Measurements from ENCODE around the gene PIEZO1.

The PIEZO1 gene

DNA sequence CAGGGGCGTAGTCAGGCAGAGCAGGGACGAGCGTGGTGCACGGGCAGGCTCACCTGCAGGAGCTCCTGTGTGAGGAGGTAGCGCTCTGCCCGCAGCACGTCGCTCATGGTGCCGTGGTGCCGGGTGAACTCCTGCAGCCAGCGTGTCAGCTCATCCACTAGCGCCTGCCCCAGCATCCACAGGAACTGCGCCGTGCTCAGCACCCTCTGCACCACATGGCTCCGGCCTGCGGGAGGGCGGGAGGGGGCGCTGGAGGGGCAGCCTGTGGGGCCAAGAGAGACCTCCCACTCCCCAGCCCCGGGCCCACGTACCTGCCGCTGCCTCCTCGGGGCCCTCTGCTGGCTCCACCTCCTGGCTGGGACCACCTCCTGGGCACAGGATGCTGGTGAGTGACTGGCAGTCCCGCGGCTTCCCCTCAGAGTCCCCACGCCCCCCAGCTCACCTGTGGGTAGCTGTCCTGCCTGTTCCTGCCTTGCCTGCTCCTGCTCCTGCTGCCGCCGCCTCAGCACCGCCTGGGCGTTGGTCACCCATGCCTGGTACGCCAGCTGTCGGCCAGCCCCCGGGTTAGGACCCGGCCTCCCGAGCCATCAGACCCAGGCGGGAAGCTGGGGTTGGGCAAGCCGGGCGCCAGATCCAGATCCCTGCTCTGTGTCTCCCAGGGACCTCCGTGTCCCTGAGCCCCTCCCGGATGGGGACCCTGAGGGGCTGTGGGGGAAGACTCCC is 62.1 kb downstream of the PIEZO1 start:
- TF ChIP-seq, protein P1, sequence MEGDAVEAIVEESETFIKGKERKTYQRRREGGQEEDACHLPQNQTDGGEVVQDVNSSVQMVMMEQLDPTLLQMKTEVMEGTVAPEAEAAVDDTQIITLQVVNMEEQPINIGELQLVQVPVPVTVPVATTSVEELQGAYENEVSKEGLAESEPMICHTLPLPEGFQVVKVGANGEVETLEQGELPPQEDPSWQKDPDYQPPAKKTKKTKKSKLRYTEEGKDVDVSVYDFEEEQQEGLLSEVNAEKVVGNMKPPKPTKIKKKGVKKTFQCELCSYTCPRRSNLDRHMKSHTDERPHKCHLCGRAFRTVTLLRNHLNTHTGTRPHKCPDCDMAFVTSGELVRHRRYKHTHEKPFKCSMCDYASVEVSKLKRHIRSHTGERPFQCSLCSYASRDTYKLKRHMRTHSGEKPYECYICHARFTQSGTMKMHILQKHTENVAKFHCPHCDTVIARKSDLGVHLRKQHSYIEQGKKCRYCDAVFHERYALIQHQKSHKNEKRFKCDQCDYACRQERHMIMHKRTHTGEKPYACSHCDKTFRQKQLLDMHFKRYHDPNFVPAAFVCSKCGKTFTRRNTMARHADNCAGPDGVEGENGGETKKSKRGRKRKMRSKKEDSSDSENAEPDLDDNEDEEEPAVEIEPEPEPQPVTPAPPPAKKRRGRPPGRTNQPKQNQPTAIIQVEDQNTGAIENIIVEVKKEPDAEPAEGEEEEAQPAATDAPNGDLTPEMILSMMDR (IDR thresholded peaks at IDR 0.05; ENCODE audit: control extremely low read depth, extremely low read depth, low read depth, missing control alignments) = no peak
- ChIA-PET CTCF (interaction anchor here (0.9 to 3.1 kb wide), 2 partner anchors 14 to 20 kb away, joined by 5 to 17 read pairs; no protein-coding TSS in a partner anchor), POLR2A (no interaction called here)
- no peak for DNase-seq (ENCODE audit: extremely low spot score)

DNA sequence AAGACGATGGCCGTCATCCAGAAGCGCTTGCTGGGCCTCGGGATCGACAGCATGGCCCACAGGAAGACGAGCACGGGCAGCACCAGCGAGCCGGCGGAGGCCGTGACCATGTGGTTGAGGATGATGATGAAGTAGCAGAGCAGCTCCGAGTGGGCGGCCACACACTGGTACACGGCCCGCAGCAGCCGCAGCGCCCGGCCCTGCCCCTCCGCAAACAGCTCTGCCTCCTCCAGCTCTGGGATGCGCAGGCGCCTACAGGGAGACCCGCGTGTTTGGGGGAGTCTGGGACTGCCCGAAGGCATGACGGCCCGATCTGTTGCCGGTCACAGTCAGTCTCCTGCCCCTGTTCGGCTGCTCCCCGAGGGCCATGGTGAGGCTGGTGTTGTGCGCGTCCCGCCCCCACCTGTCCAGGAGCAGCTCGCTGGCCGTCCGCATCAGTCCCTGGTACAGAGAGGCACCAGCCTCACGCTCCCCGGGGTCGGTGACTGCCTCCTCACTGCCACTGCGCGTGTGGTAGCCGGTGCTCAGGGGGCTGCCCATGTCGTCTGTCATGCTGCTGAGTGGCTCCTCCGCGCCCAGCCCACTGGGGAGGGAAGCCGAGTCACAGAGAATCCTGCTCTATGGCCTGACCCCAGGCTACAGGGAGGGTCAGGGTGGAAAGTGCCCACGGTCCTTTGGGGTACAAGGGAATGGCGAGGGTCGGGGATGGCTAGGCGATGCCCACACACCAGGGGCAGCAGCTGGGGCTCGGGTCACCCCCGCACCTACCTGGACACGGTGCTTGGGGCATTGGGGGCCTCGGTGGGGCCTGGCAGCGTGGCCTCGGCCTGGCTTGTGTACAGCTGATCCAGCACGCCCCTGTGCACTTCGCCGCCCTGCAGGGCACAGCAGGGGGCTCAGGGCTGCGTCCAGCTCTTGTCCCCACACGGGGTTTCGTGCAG is 62.9 kb downstream of the PIEZO1 start:
- CTCF ChIA-PET = interaction anchor here (0.9 to 3.1 kb wide), 2 partner anchors 15 to 21 kb away, joined by 5 to 17 read pairs; no protein-coding TSS in a partner anchor
- POLR2A ChIA-PET = no interaction called here
- DNase-seq (ENCODE audit: extremely low spot score) = no peak
- TF ChIP-seq, protein P1 (IDR thresholded peaks at IDR 0.05; ENCODE audit: control extremely low read depth, extremely low read depth, low read depth, missing control alignments) = no peak

DNA sequence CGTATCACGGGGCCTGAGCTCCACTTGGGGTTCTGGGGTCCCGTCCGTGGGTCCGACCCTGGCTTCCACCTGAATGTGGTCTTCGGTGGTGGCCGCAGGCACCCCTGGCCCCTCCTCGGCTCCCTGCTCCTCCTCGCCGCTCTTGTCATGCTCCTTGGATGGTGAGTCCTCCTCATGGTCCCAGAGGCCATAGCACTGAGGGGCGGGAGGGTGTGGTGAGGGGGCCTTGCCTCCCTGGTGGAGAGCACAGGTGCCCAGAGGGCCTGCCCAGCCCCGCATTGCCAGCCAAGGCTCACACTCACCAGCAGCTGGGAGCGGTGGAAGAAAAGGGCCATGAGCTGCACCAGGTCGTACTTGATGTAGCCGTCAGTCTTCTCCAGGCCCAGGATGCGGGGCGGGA is 63.8 kb downstream of the PIEZO1 start:
- POLR2A ChIA-PET = no interaction called here
- CTCF ChIA-PET = interaction anchor here (3.1 kb wide), 1 partner anchor 16 kb away, joined by 17 read pairs; no protein-coding TSS in a partner anchor

DNA sequence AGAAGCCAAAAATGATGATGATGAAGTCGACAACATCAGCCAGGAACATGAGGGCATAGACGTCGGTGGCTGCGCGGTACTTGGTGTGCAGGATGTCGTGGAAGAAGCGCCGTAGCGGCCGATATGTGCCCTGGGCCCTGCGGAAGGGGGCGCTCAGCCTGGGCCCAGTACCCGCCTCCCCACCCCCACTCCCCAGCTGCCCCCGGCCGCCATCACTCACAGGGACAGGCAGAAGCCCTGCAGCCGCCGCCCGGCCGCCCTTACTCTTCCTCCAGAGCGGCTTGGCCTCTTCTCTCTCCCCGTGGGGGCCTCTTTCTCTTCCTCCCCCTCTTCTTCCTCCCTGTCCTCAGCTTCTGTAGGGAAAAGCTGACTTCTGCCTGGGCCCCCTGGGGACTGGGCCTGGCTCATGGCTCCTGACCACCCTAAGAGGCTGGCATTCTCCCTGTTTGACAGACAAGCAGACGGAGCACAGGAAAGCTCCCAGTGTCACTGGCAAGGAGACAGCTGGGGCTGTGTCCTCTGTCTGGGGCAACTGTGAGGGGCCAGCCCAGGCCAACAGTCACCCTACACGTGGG is 64.5 kb downstream of the PIEZO1 start:
- TF ChIP-seq, protein P1 (IDR thresholded peaks at IDR 0.05; ENCODE audit: control extremely low read depth, extremely low read depth, low read depth, missing control alignments) = no peak
- ChIA-PET POLR2A (no interaction called here), CTCF (interaction anchor here (3.1 kb wide), 1 partner anchor 16 kb away, joined by 17 read pairs; no protein-coding TSS in a partner anchor)
- no peak for DNase-seq (ENCODE audit: extremely low spot score)

More for the DNA sequence above, 63.8 kb downstream of the PIEZO1 start:
- no peak for DNase-seq (ENCODE audit: extremely low spot score)
- TF ChIP-seq, protein P1 (IDR thresholded peaks at IDR 0.05; ENCODE audit: control extremely low read depth, extremely low read depth, low read depth, missing control alignments) = no peak

DNA sequence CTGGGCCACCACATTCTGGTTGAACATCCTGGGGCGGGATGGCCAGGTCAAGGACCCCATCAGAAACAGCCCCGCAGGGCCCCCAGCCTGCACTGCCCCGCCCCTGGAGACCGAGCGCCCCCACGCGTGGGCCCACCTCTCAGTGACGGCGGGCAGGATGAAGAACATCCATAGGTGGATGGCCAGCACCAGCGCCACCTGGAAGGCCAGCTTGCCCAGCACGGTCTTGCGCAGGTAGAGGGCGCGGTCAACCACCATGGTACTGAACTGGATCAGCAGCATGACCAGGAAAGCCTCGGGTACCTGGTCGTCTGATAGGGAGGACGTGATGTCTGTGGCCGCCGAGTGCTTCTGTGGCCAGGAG is 65.1 kb downstream of the PIEZO1 start:
- ChIA-PET POLR2A (interaction anchor here (0.8 kb wide), 1 partner anchor 65 kb away, joined by 3 read pairs; the partner anchor contains the start of gene PIEZO1), CTCF (interaction anchor here (3.1 kb wide), 1 partner anchor 17 kb away, joined by 17 read pairs; no protein-coding TSS in a partner anchor)
- TF ChIP-seq, protein P1 (IDR thresholded peaks at IDR 0.05; ENCODE audit: control extremely low read depth, extremely low read depth, low read depth, missing control alignments) = no peak
- no peak for DNase-seq (ENCODE audit: extremely low spot score)

All from GM10248 (cell line).